ENCODE data around the gene LPAR4.
"Not testable (repeated sequence)": the region's sequence is repeated elsewhere in the genome, so short reads cannot be mapped to it uniquely, and the experiment has no call there.

The LPAR4 gene

GRCh38 chrX:78747489-78747888 is at the start of gene LPAR4:
Gene LPAR4, plus strand, starts transcription at chrX:78747720. Its CDS starts 7,150 bp downstream, at chrX:78754870.
- no peak for DNase-seq

- no peak for DNase-seq
These were observed 41.4 kb upstream of the LPAR4 start for GRCh38 chrX:78706071-78706470.

GRCh38 chrX:78708262-78708661 is 39.3 kb upstream of the LPAR4 start:
- DNase-seq = no peak

GRCh38 chrX:78708816-78709215 is 38.7 kb upstream of the LPAR4 start:
- no peak for DNase-seq

GRCh38 chrX:78710171-78710570 is 37.3 kb upstream of the LPAR4 start:
- no peak for DNase-seq

- no peak for DNase-seq
These were observed 35.2 kb upstream of the LPAR4 start for GRCh38 chrX:78712336-78712735.

GRCh38 chrX:78725287-78725686 is 22.2 kb upstream of the LPAR4 start:
- no peak for DNase-seq

GRCh38 chrX:78746496-78746895 is 1.0 kb upstream of the LPAR4 start:
- no peak for DNase-seq

GRCh38 chrX:78747971-78748370 is 451 bp downstream of the LPAR4 start:
- DNase-seq = no peak

GRCh38 chrX:78748846-78749245 is 1.3 kb downstream of the LPAR4 start:
- DNase-seq = no peak

- DNase-seq = no peak
These were observed 6.1 kb downstream of the LPAR4 start for GRCh38 chrX:78753571-78753970.

GRCh38 chrX:78754917-78755316 is 7.4 kb downstream of the LPAR4 start:
- DNase-seq = no peak

GRCh38 chrX:78759081-78759480 is 11.6 kb downstream of the LPAR4 start:
- no peak for DNase-seq

- DNase-seq = no peak
These were observed 21.7 kb downstream of the LPAR4 start for GRCh38 chrX:78769101-78769755.

- DNase-seq = no peak
These were observed 22.4 kb downstream of the LPAR4 start for GRCh38 chrX:78769946-78770345.

- DNase-seq = no peak
These were observed 49.4 kb downstream of the LPAR4 start for GRCh38 chrX:78796916-78797315.

GRCh38 chrX:78800114-78800513 is 52.6 kb downstream of the LPAR4 start:
- no peak for DNase-seq

GRCh38 chrX:78800694-78801093 is 53.2 kb downstream of the LPAR4 start:
- DNase-seq = no peak

- no peak for DNase-seq
These were observed 54.0 kb downstream of the LPAR4 start for GRCh38 chrX:78801522-78801921.

- not testable (repeated sequence) for DNase-seq
These were observed 55.0 kb downstream of the LPAR4 start for GRCh38 chrX:78802526-78802925.
